Trophoblast cell (in vitro differentiated cells and primary cell): ENCODE measurements around the gene ZXDC.

Experiments
- DNase-seq, 2 donors: peaks; one replicate each; pipeline ENCODE4 v3.0.0-alpha.2; 2016
- H2AFZ ChIP-seq: 2 replicates; pipeline ENCODE4 v1.6.1; 2013; ENCODE audit warnings: low read length, moderate library complexity, mild to moderate bottlenecking; ENCODE audit not compliant: insufficient read depth, poor library complexity
- H2AK5ac ChIP-seq: 2 replicates; pipeline ENCODE4 v1.6.1; 2013; ENCODE audit warnings: mild to moderate bottlenecking, low read length
- H2BK120ac ChIP-seq: 2 replicates; pipeline ENCODE4 v1.6.1; 2013; ENCODE audit warnings: low read length, mild to moderate bottlenecking, moderate library complexity; ENCODE audit not compliant: insufficient read depth, poor library complexity
- H2BK12ac ChIP-seq: 2 replicates; pipeline ENCODE4 v1.6.1; 2013; ENCODE audit warnings: mild to moderate bottlenecking, low read length, moderate library complexity
- H2BK5ac ChIP-seq: 2 replicates; pipeline ENCODE4 v1.6.1; 2013; ENCODE audit warnings: low read length, low read depth, moderate library complexity, mild to moderate bottlenecking; ENCODE audit not compliant: poor library complexity
- H3K14ac ChIP-seq: 2 replicates; pipeline ENCODE4 v1.6.1; 2013; ENCODE audit warnings: mild to moderate bottlenecking, low read length
- H3K18ac ChIP-seq: 2 replicates; pipeline ENCODE4 v1.6.1; 2013; ENCODE audit warnings: mild to moderate bottlenecking, low read length
- H3K23ac ChIP-seq: 2 replicates; pipeline ENCODE4 v1.6.1; 2013; ENCODE audit warnings: low read length
- H3K27ac ChIP-seq: 2 replicates; pipeline ENCODE4 v1.5.1; 2013; ENCODE audit warnings: low read depth, mild to moderate bottlenecking, inconsistent platforms, low read length, moderate library complexity
- H3K27me3 ChIP-seq: 2 replicates; pipeline ENCODE4 v1.6.1; 2013; ENCODE audit warnings: inconsistent platforms, mild to moderate bottlenecking, low read length, moderate library complexity; ENCODE audit not compliant: insufficient read depth
- H3K36me3 ChIP-seq, 2 experiments: 1 replicate in 1 of 2; 2 replicates in 1 of 2; pipeline ENCODE4 v1.6.1; 2013; ENCODE audit warnings: low read length in 2 of 2, mild to moderate bottlenecking in 2 of 2, moderate library complexity in 1 of 2; ENCODE audit not compliant: insufficient read depth in 2 of 2, control insufficient read depth in 1 of 2
- H3K4ac ChIP-seq: 2 replicates; pipeline ENCODE4 v1.6.1; 2013; ENCODE audit warnings: low read depth, mild to moderate bottlenecking, low read length, moderate library complexity
- H3K4me1 ChIP-seq, 2 experiments: 1 replicate in 1 of 2; 2 replicates in 1 of 2; pipeline ENCODE4 v1.6.1; 2013; ENCODE audit warnings: low read length in 2 of 2, mild to moderate bottlenecking in 2 of 2, moderate library complexity in 1 of 2; ENCODE audit not compliant: insufficient read depth in 2 of 2, control insufficient read depth in 1 of 2
- H3K4me2 ChIP-seq: 2 replicates; pipeline ENCODE4 v1.6.1; 2013; ENCODE audit warnings: inconsistent platforms, mild to moderate bottlenecking, low read length, moderate library complexity
- H3K4me3 ChIP-seq: 2 replicates; pipeline ENCODE4 v1.5.1; 2013; ENCODE audit warnings: mild to moderate bottlenecking, low read depth, low read length, inconsistent platforms
- H3K79me1 ChIP-seq: one replicate; pipeline ENCODE4 v1.6.1; 2013; ENCODE audit warnings: low read length
- H3K79me2 ChIP-seq: 2 replicates; pipeline ENCODE4 v1.6.1; 2013; ENCODE audit warnings: low read length, mild to moderate bottlenecking; ENCODE audit not compliant: control insufficient read depth, insufficient read depth, poor library complexity
- H3K9ac ChIP-seq: 2 replicates; pipeline ENCODE4 v1.6.1; 2013; ENCODE audit warnings: mild to moderate bottlenecking, low read length
- H3K9me3 ChIP-seq: 2 replicates; pipeline ENCODE4 v1.6.1; 2013; ENCODE audit warnings: low read depth, mild to moderate bottlenecking, control low read depth, inconsistent platforms, low read length; ENCODE audit not compliant: insufficient read depth
- H4K12ac ChIP-seq: 2 replicates; pipeline ENCODE4 v1.6.1; 2013; ENCODE audit warnings: low read depth, mild to moderate bottlenecking, low read length, moderate library complexity
- H4K8ac ChIP-seq: 2 replicates; pipeline ENCODE4 v1.6.1; 2013; ENCODE audit warnings: low read depth, mild to moderate bottlenecking, low read length, moderate library complexity
- H4K91ac ChIP-seq: one replicate; pipeline ENCODE4 v1.6.1; 2013; ENCODE audit warnings: low read depth, mild to moderate bottlenecking, low read length, moderate library complexity
- WGBS: extraction: QIAGEN DNeasy Blood & Tissue Kit; methylation state at CpG from one replicate; pipeline ENCODE4 v1.1.7; 2013; ENCODE audit warnings: missing lambda C conversion rate; ENCODE audit not compliant: insufficient read length, insufficient coverage; ENCODE audit errors: extremely low coverage; 5-methylcytosine and 5-hydroxymethylcytosine counted together

Gene ZXDC

GRCh38 chr3:126401611-126402160 is 74.0 kb downstream of the ZXDC start:
- Histone ChIP-seq H3K23ac (no peak overlapping the region), H2BK12ac (no peak overlapping the region), H3K4me3 (no peak overlapping the region), H3K9me3 (no peaks in the 10 kb centered on the region), H2AFZ (no peak overlapping the region), H4K91ac (no peak overlapping the region), H3K36me3 (no peaks in the 10 kb centered on the region), H3K27ac (no peak overlapping the region), H2BK120ac (no peak overlapping the region), H3K79me2 (no peaks in the 10 kb centered on the region), H3K4me2 (no peak overlapping the region), H2BK5ac (no peak overlapping the region), H3K18ac (no peak overlapping the region), H3K4ac (no peak overlapping the region), H3K79me1 (no peaks in the 10 kb centered on the region), H3K9ac (no peak overlapping the region), H3K14ac (no peak overlapping the region), H3K27me3 (no peaks in the 10 kb centered on the region), H2AK5ac (no peak overlapping the region), H4K12ac (no peak overlapping the region), H4K8ac (no peak overlapping the region), H3K4me1 (no peaks in the 10 kb centered on the region)
- no CpG with 5 or more reads among the region's 8 CpGs for WGBS
- DNase-seq: no peak

GRCh38 chr3:126399756-126400155 is 75.9 kb downstream of the ZXDC start:
- no CpG with 5 or more reads among the region's 4 CpGs for WGBS
- Histone ChIP-seq H3K79me1 (no peaks in the 10 kb centered on the region), H2AFZ (no peak overlapping the region), H3K23ac (no peak overlapping the region), H3K4me1 (peaks cover 0 to 4% of the 10 kb centered on the region in 2 experiments), H2AK5ac (no peak overlapping the region), H3K14ac (no peak overlapping the region), H3K9ac (no peak overlapping the region), H3K27ac (no peak overlapping the region), H2BK12ac (no peak overlapping the region), H3K79me2 (no peaks in the 10 kb centered on the region), H3K27me3 (peaks cover 9% of the 10 kb centered on the region), H4K8ac (no peak overlapping the region), H3K18ac (no peak overlapping the region), H4K12ac (no peak overlapping the region), H4K91ac (no peak overlapping the region), H3K4me2 (no peak overlapping the region), H3K36me3 (no peaks in the 10 kb centered on the region), H2BK120ac (no peak overlapping the region), H2BK5ac (no peak overlapping the region), H3K4me3 (no peak overlapping the region), H3K9me3 (peaks cover 1% of the 10 kb centered on the region), H3K4ac (no peak overlapping the region)
- no peak for DNase-seq

- Histone ChIP-seq H3K18ac (no peak overlapping the region), H3K9me3 (peaks cover 1% of the 10 kb centered on the region), H4K91ac (no peak overlapping the region), H2AK5ac (no peak overlapping the region), H3K79me1 (no peaks in the 10 kb centered on the region), H3K9ac (no peak overlapping the region), H3K27ac (no peak overlapping the region), H2BK5ac (no peak overlapping the region), H3K4ac (no peak overlapping the region), H2BK120ac (no peak overlapping the region), H4K8ac (no peak overlapping the region), H2BK12ac (no peak overlapping the region), H4K12ac (no peak overlapping the region), H3K23ac (no peak overlapping the region), H3K36me3 (no peaks in the 10 kb centered on the region), H3K14ac (no peak overlapping the region), H3K4me3 (no peak overlapping the region), H3K4me1 (peaks cover 0 to 7% of the 10 kb centered on the region in 2 experiments), H2AFZ (no peak overlapping the region), H3K4me2 (no peak overlapping the region), H3K79me2 (no peaks in the 10 kb centered on the region), H3K27me3 (peaks cover 12% of the 10 kb centered on the region)
- WGBS: no CpG with 5 or more reads among the region's 1 CpG
- DNase-seq: peak in 1 of 2 donors; percentile 18
Measured at GRCh38 chr3:126399351-126399735, 76.3 kb downstream of the ZXDC start.

GRCh38 chr3:126398423-126399350 is 77.0 kb downstream of the ZXDC start:
- no CpG with 5 or more reads among the region's 14 CpGs for WGBS
- no peak overlapping the region for H3K27ac ChIP-seq

More at GRCh38 chr3:126398423-126399350, 77.0 kb downstream of the ZXDC start:
- H2BK120ac ChIP-seq: no peak overlapping the region
- H2BK5ac ChIP-seq: no peak overlapping the region
- DNase-seq: no peak
- H3K9ac ChIP-seq: no peak overlapping the region
- no peak overlapping the region for H2AFZ ChIP-seq
- H3K9me3 ChIP-seq: peaks cover 1% of the 10 kb centered on the region
- no peak overlapping the region for H3K14ac ChIP-seq
- no peaks in the 10 kb centered on the region for H3K79me2 ChIP-seq
- peaks cover 17% of the 10 kb centered on the region for H3K27me3 ChIP-seq
- no peaks in the 10 kb centered on the region for H3K36me3 ChIP-seq
- no peak overlapping the region for H3K4ac ChIP-seq
- no peak overlapping the region for H3K4me2 ChIP-seq
- H4K91ac ChIP-seq: no peak overlapping the region
- H3K23ac ChIP-seq: no peak overlapping the region
- H4K12ac ChIP-seq: no peak overlapping the region
- no peaks in the 10 kb centered on the region for H3K79me1 ChIP-seq
- H3K18ac ChIP-seq: no peak overlapping the region
- peaks cover 0 to 7% of the 10 kb centered on the region in 2 experiments for H3K4me1 ChIP-seq
- no peak overlapping the region for H2BK12ac ChIP-seq
- H3K4me3 ChIP-seq: no peak overlapping the region
- H2AK5ac ChIP-seq: no peak overlapping the region
- H4K8ac ChIP-seq: no peak overlapping the region
